Ishikawa (cell line): ENCODE results near the gene RASGEF1C.

Experiments used
- CEBPB ChIP-seq: IDR thresholded peaks from 2 replicates; pipeline ENCODE4 v1.6.1; 2012
- EGR1 ChIP-seq: IDR thresholded peaks from 2 replicates; pipeline ENCODE4 v1.6.1; 2012
- EP300 ChIP-seq: IDR thresholded peaks from 2 replicates; pipeline ENCODE4 v1.6.1; 2012; ENCODE audit warnings: borderline replicate concordance
- NFIC ChIP-seq: IDR thresholded peaks from 2 replicates; pipeline ENCODE4 v1.6.1; 2012
- TAF1 ChIP-seq: IDR thresholded peaks from 2 replicates; pipeline ENCODE4 v1.6.1; 2012; ENCODE audit warnings: low read depth, mild to moderate bottlenecking
- TCF12 ChIP-seq: IDR thresholded peaks from 2 replicates; pipeline ENCODE4 v1.6.1; 2012; ENCODE audit warnings: low read depth
- TEAD4 ChIP-seq: IDR thresholded peaks from 2 replicates; pipeline ENCODE4 v1.6.1; 2012
- ZBTB7A ChIP-seq: IDR thresholded peaks from 2 replicates; pipeline ENCODE4 v1.6.1; 2012; ENCODE audit warnings: low read depth
- TF ChIP-seq, protein P1 (sequence below): IDR thresholded peaks from 2 replicates; pipeline ENCODE4 v1.6.1; 2012; ENCODE audit warnings: low read depth, mild to moderate bottlenecking
- TF ChIP-seq, protein P2 (sequence below): IDR thresholded peaks from 2 replicates; pipeline ENCODE4 v1.6.1; 2012

DNA sequence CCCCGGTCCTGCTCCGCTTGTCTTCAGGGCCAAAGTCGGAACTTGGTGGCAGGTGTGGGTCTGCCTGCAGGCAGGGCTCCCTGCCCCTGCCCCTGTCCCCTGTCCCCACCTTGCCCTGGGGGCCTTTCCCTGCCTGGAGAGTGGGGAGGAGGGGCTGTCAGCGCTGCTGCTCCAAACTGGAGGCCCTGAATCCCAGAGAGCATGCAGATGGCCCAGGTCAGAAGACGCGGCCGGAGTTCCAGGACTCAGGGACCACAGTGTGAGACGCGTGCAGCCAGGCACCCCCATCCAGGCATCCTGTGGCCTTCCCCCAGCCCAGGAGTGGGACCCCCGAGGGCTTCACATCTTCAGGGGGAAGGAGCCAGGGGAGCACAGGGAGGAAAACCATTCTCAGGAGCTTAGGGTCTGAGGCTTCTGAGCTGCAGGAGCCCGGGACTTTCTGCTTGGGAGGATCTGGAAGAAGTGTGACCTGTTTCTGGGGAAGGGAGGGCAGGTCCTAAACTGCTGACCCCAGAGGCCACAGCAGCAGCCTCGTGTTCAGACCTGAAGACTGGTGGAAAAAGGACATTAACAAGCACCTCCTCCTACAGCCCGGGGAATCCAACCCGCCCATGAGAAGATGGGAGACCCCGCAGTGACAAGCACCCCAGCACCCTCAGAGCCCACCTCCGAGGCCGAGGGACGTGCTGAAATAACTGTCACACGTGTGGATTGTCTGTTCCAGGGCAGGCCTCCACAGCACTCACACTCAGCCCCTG, 38.0 kb downstream of the RASGEF1C start:
- TF ChIP-seq TAF1 (no peak), CEBPB (no peak), TCF12 (no peak), ZBTB7A (no peak), EGR1 (no peak), EP300 (no peak), TEAD4 (no peak), NFIC (no peak)
- TF ChIP-seq, protein P1, sequence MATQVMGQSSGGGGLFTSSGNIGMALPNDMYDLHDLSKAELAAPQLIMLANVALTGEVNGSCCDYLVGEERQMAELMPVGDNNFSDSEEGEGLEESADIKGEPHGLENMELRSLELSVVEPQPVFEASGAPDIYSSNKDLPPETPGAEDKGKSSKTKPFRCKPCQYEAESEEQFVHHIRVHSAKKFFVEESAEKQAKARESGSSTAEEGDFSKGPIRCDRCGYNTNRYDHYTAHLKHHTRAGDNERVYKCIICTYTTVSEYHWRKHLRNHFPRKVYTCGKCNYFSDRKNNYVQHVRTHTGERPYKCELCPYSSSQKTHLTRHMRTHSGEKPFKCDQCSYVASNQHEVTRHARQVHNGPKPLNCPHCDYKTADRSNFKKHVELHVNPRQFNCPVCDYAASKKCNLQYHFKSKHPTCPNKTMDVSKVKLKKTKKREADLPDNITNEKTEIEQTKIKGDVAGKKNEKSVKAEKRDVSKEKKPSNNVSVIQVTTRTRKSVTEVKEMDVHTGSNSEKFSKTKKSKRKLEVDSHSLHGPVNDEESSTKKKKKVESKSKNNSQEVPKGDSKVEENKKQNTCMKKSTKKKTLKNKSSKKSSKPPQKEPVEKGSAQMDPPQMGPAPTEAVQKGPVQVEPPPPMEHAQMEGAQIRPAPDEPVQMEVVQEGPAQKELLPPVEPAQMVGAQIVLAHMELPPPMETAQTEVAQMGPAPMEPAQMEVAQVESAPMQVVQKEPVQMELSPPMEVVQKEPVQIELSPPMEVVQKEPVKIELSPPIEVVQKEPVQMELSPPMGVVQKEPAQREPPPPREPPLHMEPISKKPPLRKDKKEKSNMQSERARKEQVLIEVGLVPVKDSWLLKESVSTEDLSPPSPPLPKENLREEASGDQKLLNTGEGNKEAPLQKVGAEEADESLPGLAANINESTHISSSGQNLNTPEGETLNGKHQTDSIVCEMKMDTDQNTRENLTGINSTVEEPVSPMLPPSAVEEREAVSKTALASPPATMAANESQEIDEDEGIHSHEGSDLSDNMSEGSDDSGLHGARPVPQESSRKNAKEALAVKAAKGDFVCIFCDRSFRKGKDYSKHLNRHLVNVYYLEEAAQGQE: no peak
- TF ChIP-seq, protein P2, sequence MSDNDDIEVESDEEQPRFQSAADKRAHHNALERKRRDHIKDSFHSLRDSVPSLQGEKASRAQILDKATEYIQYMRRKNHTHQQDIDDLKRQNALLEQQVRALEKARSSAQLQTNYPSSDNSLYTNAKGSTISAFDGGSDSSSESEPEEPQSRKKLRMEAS: no peak
